Measurements from ENCODE around the gene SFXN2. TPM values are rescaled to one million over a fixed set of nuclear protein-coding genes. Genes with fewer than 3 reads are reported as not detected.

SFXN2 gene
- total and polyA plus RNA-seq, 8 donors: 5.6 to 21.6 (median 10.0) TPM

GRCh38 chr10:102775935-102776669 is 61.7 kb downstream of the SFXN2 start:
- no peaks in the 10 kb centered on the region for H3K27me3 ChIP-seq
- TF ChIP-seq CTCF (IDR thresholded peaks at IDR 0.05): no peak
- 10 to 16% methylated on average over 17 of the region's 17 CpGs for WGBS, 2 donors
- H3K4me3 ChIP-seq: peak overlapping the region in 1 of 4 donors; percentile 25
- H3K4me1 ChIP-seq: peaks cover 27 to 46% (median 32%) of the 10 kb centered on the region in 3 donors
- no peaks in the 10 kb centered on the region for H3K9me3 ChIP-seq
- intact Hi-C loops (cut with DNase I): no loop called here
- no peaks in the 10 kb centered on the region for H3K36me3 ChIP-seq
- ATAC-seq (peak; percentile 55 to 77 (median 65)), FAIRE-seq (no peak), DNase-seq (peak in 5 of 6 donors; percentile 29 to 74 (median 56))
- peak overlapping the region; percentile 18 to 82 (median 46) for H3K27ac ChIP-seq

- no peak for TF ChIP-seq CTCF (IDR thresholded peaks at IDR 0.05)
- peak; percentile 63 for FAIRE-seq
- DNase-seq: peak in 5 of 6 donors; percentile 65 to 88 (median 73)
- H3K27ac ChIP-seq: peak overlapping the region; percentile 18 to 82 (median 46)
- H3K36me3 ChIP-seq: no peaks in the 10 kb centered on the region
- peak overlapping the region in 1 of 4 donors; percentile 25 for H3K4me3 ChIP-seq
- no peaks in the 10 kb centered on the region for H3K9me3 ChIP-seq
- WGBS, 2 donors: 7 to 10% methylated on average over 9 of the region's 9 CpGs
- peak; percentile 79 to 89 (median 84) for ATAC-seq
- H3K4me1 ChIP-seq: peaks cover 26 to 52% (median 30%) of the 10 kb centered on the region in 3 donors
- intact Hi-C loops (cut with DNase I): no loop called here
- H3K27me3 ChIP-seq: no peaks in the 10 kb centered on the region
These were observed 62.5 kb downstream of the SFXN2 start for GRCh38 chr10:102776779-102777456.

GRCh38 chr10:102777711-102778453 is 63.4 kb downstream of the SFXN2 start:
- H3K27me3 ChIP-seq: no peaks in the 10 kb centered on the region
- TF ChIP-seq CTCF (IDR thresholded peaks at IDR 0.05): no peak
- H3K9me3 ChIP-seq: no peaks in the 10 kb centered on the region
- ATAC-seq (no peak), DNase-seq (no peak), FAIRE-seq (no peak)
- H3K27ac ChIP-seq: peak overlapping the region in 2 of 4 donors; percentile 73 to 82
- no peaks in the 10 kb centered on the region for H3K36me3 ChIP-seq
- peaks cover 26 to 60% (median 30%) of the 10 kb centered on the region in 3 donors for H3K4me1 ChIP-seq
- no peak overlapping the region for H3K4me3 ChIP-seq
- 80 to 89% methylated on average over 17 of the region's 17 CpGs for WGBS, 2 donors
- intact Hi-C loops (cut with DNase I): no loop called here

GRCh38 chr10:102778781-102779180 is 64.3 kb downstream of the SFXN2 start:
- intact Hi-C loops (cut with DNase I): no loop called here
- Histone ChIP-seq H3K36me3 (no peaks in the 10 kb centered on the region), H3K4me1 (peaks cover 26 to 65% (median 30%) of the 10 kb centered on the region in 3 donors), H3K4me3 (no peak overlapping the region), H3K27me3 (no peaks in the 10 kb centered on the region), H3K9me3 (no peaks in the 10 kb centered on the region), H3K27ac (no peak overlapping the region)
- WGBS, 2 donors: 90 to 96% methylated on average over 2 of the region's 2 CpGs
- ATAC-seq (no peak), FAIRE-seq (no peak), DNase-seq (no peak)
- no peak for TF ChIP-seq CTCF (IDR thresholded peaks at IDR 0.05)

All from pancreas (tissue), 10 donors.